ENCODE results near the gene CCDC92B.

DNA sequence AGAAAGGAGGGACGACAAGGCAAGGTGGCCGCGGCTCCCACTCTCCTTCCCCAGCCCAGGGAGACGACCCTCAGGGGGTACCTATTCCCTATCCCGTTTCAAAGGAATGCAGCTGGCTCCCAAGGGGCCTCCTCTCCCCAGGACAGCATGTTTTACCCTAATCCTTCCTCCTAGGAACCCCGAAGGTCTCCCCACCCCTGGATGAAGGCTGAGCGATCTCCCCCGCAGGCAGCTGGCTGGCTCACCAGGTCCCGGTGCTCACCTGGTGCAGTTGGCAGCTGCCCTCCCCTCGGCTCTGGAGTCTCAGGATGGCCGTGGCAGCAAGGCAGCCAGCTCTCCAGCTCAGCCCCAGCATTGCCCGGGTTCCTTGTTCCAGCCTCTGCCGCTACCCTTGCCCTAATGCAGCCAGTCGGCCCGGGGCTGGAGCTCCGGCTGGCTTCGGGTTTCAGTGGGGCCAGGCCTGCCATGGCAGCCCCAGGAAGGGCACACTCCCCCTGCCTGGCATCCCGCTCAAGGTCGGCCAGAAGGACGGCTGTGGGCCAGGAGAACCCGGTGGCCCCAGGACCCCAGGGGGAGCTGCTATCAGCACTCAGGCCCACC is 42.4 kb downstream of the CCDC92B start:
- TF ChIP-seq POLR2A (IDR thresholded peaks at IDR 0.05; ENCODE audit: low read depth, low read length) (no peak), EP300 (IDR thresholded peaks at IDR 0.05; ENCODE audit: borderline replicate concordance in 1 of 2, control insufficient read depth in 1 of 2, low read depth in 2 of 2, low read length in 2 of 2) (no peak), GABPA (IDR thresholded peaks at IDR 0.05; ENCODE audit: low read depth) (no peak), FOS (IDR thresholded peaks at IDR 0.05; ENCODE audit: borderline replicate concordance, extremely low read depth, insufficient read length) (no peak), BCL11A (IDR thresholded peaks at IDR 0.05; ENCODE audit: low read depth, low read length) (no peak)
- TF ChIP-seq, protein P1, sequence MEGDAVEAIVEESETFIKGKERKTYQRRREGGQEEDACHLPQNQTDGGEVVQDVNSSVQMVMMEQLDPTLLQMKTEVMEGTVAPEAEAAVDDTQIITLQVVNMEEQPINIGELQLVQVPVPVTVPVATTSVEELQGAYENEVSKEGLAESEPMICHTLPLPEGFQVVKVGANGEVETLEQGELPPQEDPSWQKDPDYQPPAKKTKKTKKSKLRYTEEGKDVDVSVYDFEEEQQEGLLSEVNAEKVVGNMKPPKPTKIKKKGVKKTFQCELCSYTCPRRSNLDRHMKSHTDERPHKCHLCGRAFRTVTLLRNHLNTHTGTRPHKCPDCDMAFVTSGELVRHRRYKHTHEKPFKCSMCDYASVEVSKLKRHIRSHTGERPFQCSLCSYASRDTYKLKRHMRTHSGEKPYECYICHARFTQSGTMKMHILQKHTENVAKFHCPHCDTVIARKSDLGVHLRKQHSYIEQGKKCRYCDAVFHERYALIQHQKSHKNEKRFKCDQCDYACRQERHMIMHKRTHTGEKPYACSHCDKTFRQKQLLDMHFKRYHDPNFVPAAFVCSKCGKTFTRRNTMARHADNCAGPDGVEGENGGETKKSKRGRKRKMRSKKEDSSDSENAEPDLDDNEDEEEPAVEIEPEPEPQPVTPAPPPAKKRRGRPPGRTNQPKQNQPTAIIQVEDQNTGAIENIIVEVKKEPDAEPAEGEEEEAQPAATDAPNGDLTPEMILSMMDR (IDR thresholded peaks at IDR 0.05 in 2 of 3, conservative IDR thresholded peaks at IDR 0.05 in 1 of 3; ENCODE audit: control insufficient read depth in 2 of 3, extremely low read depth in 1 of 3, insufficient read depth in 1 of 3, low read depth in 3 of 3, low read length in 3 of 3) = no peak

All from GM12878 (cell line).